Measurements from ENCODE around the gene PDLIM4.
A peak's percentile ranks its signal among the peaks of the same experiment; 100 is the strongest.

The PDLIM4 gene

GRCh38 chr5:132267166-132267739 lies 9.8 kb downstream of the PDLIM4 start:
- DNase-seq (ENCODE audit: low read depth): no peak

DNA sequence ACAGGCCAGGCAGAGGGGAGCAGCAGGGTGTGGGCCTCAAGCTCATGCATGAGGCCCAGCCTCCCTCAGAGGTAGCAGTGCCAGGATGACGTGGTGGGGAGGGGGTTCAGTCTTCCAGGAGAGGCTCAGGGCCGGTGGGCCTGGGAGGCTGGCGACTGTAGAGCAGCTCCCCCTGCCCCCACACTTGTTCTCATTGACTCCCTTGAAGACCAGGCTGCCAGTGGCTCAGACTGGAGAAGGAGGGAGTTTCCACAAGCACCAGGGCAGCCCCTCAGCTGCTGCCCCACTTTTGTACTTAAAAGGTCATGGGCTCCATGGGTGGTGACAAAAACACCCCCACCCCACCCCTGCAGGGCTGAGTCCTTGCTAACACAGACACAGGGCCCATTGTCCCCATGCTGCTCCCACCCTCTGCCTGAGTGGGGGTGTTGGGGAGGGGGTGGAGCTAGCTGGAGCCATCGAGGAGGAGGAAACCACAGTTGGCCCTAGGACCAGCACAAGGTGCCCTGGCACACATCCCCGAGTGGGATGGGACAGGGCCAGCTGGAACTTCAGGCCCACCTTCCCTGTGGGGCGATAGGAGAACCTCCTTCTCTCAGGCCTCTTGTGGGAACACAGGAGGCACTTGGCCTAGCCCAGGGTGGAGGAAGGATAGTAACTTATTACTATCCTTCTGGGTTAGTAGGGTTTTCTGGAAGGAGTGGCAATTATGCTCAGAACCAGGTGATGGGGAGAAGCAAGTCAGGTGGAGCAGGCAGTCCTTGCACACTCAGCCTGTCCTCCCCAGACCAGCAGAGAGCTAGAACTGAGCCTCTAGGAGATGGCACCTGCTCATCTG lies 10.7 kb downstream of the PDLIM4 start:
- DNase-seq (ENCODE audit: low read depth): no peak

- DNase-seq (ENCODE audit: low read depth): no peak
Measured at GRCh38 chr5:132268769-132269551, 11.5 kb downstream of the PDLIM4 start.

GRCh38 chr5:132269635-132270334 lies 12.3 kb downstream of the PDLIM4 start:
- DNase-seq (ENCODE audit: low read depth): no peak

DNA sequence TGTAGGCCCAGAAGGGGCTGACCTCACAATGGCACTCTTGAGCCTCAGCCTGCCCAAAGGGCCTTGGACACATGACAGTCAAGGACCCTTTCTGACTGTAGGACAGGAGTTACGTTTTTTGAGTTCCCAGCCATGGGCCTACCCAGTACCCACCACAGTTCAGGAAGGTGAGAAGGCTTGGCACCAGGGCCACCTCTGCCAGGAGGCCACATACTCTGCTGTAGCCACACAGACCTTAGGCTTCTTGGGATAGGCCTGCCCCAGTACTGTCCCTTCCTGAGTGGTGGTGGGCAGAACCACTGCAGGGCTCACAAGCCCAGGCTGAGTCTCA lies 12.8 kb downstream of the PDLIM4 start:
- no peak for DNase-seq (ENCODE audit: low read depth)

- no peak for DNase-seq (ENCODE audit: low read depth)
Measured at GRCh38 chr5:132270706-132271105, 13.2 kb downstream of the PDLIM4 start.

DNA sequence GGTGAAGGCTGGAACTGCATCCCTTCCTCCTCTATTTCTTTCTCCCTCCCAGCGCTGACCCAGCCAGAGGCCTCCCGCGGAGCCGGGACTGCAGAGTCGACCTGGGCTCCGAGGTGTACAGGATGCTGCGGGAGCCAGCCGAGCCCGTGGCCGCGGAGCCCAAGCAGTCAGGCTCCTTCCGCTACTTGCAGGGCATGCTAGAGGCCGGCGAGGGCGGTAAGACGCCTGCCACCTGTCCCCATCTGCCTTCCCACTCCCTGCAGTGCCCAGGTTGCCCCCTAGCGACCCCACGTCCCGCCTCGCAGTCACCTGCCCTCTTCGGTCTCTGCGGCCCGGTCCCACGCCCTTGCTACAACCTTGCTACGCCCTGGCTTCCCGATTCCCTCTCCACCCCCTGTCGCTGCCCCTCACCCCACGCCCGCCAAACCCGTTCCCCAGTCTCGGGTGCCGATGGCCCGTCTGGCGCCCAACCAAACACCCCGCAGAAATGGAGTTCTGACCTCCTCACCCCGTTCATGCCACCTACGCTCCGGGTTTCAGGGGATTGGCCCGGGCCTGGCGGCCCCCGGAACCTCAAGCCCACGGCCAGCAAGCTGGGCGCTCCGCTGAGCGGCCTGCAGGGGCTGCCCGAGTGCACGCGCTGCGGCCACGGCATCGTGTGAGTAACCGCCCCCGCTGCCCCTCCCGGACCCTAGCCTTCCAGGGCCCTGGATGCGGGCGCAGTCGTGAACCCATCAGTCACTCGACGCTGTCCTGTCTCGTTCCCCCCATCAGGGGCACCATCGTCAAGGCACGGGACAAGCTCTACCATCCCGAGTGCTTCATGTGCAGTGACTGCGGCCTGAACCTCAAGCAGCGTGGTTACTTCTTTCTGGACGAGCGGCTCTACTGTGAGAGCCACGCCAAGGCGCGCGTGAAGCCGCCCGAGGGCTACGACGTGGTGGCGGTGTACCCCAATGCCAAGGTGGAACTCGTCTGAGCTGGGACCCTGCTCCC lies 14.1 kb downstream of the PDLIM4 start:
- no peak for DNase-seq (ENCODE audit: low read depth)

- peak; percentile 68 for DNase-seq (ENCODE audit: low read depth)
Measured at GRCh38 chr5:132272311-132273210, 15.1 kb downstream of the PDLIM4 start.

DNA sequence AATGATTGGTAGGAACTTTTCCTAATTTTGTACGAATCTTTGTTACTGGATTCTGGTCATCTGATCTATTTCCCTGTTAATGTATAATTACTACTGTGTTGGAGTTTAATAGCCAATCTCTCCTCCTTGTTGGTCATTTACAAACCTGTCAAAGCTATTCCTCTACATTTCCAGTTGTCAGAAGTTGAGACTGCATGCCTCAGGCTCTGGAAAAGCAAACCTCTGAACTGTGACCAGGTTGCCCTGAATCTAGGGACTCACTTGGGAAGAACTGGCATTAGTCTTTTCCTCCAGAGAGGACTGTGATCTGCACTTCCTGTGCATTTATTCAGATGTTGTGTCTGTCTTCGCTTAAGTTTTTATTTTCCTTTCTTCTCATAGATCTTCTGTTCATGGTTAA lies 16.1 kb downstream of the PDLIM4 start:
- no peak for DNase-seq (ENCODE audit: low read depth)

DNA sequence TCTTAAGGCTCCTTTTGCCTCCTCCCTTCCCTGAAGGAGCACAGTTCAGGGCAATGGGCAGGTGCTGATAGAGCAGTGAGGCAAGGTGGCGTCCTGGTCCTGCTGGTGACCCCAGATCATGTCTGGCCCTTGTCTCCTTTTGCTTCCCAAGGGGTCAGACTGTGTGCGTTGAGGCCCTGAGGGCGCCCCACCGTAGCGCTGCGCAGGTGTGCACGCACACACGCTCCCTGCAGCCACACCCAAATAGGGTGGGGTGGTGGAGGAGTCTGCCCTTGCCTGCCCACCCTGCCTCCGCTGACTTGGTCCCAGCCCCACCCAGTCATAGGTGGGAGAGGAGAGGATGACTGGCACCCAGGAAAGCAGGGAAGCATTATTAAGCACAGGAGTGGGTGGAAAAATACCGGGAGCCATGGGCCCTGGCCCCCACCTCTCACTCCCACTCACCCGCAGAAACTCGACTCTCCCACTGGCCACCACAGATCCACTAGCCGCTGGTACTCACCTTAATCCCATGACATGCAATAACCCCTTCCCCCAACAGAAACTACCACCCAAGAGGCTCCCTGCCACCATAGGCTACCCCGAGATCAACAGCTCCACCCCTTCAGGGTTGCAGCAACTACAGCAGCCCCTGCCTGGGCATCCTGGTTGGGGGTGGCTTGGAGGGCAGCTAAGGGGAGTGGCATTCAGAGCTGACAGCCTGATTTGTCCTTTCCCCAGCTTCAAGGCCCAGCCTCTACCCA lies 16.7 kb downstream of the PDLIM4 start:
- DNase-seq (ENCODE audit: low read depth): no peak

GRCh38 chr5:132275367-132276220 lies 18.1 kb downstream of the PDLIM4 start:
- no peak for DNase-seq (ENCODE audit: low read depth)

DNA sequence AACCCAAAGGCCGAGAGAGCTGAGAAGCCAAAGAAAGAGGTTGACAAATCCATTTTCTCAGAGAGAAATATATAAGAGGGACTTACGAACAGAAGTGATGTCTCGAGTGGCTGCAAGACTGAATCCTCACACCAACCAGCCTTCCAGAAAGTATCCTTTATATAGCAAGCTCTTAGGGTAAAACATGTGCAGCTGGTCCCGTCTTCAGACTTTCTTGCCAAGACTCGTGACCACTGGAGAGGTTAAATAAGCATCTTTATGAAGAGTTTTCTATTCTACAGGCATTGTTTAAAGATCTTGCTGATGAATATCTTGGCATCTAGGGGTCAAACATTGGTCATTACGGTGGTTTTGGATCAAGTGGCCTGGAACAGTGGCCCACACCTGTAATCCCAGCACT lies 19.8 kb downstream of the PDLIM4 start:
- no peak for DNase-seq (ENCODE audit: low read depth)

DNA sequence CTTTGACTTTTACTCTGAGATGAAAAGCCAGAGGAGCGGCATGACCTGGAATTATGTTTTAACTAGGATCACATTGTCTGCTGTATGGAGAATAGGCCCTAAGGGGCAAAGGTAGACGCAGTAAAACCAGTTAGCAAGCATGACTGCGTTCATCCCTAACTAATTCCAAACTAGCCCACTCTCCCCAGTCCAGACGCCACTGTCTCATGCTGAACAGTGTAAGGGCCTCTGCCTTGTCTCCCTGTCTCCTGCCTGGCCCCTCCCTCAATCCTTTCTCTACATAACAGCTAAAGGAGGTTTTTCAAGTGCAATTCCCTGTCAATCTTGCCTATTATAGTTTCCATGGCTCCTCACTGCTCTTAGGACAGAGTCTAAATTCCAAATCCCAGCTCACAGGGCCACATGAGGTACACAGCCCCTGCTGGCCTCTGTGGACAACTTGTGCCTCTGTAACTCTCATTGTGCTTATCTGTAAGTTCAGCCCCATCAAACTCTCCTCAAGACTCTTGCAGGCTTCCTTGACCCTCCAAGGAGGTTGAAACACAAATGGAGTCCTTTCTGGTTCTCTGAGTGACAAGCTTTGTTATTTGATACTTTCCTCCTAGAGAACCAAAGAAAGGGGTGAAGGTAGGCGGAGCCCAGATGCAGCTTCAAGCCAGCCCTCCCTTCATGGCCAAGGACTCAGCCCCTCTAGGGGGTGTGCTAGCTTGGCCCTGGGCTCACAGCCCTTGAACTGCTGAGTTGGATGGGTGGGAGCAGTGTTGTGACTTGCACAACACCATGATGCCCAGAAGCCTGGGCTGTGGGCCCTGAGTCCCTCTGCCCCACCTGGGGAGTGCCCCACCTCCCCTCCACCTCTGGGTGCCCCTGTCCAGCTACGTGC lies 20.7 kb downstream of the PDLIM4 start:
- no peak for DNase-seq (ENCODE audit: low read depth)

DNA sequence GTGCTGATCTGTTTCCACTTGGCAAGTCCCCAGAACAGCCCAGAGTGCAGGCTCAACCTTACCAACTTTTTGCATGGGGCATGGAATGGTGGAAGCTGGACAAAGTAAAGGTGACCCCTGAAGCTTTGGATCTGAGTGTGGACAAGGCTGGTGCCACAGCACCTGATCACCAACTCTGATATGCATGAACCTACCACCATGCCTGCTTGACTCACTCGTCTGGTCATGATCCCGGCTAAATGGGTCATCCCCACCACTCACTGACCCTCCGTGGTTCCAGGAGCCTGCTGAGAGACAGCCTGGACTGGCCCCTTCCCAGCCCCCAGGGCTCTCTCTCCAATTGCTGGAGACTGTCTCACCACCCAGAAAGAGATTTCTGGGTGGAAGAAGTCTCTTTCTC lies 22.3 kb downstream of the PDLIM4 start:
- no peak for DNase-seq (ENCODE audit: low read depth)

DNA sequence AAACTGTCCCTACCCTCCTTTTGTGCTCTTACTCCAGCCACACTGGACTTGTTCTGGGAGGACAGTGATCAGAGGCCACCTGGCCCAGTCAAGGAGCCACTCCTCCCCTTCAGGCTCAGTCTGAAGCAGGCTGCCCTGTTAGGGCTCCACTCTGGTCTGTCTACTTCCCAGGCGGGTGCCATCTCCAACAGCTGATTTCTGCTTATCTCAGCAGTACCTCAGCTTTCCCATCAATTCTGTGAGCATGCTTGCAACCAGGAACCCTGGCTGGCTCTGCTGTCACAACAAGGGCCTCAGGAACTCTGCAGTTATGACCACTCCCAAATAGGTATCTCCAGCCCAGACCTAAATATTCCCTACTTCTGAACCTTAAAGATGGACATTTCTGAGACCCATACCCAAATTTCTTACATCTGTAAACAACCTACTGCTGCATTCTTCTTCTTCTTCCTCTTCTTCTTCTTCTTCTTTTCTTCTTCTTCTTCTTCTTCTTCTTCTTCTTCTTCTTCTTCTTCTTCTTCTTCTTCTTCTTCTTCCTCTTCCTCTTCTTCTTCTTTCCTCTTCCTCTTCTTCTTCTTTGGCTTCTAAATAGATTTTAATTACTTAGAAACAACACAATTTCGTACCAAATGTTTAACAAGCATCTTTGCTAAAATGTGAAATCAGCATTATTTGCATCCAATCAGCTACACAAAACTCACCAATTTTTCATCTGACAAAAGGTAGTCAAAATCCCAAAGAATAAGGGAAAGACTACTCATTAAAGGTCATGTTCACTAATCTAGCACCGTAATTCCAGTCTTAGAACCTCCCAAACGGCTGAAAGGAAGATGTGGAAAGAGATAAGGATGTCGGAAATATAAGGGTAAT lies 23.1 kb downstream of the PDLIM4 start:
- no peak for DNase-seq (ENCODE audit: low read depth)

GRCh38 chr5:132281856-132282614 lies 24.5 kb downstream of the PDLIM4 start:
- DNase-seq (ENCODE audit: low read depth): no peak
